ENCODE data around the gene PLEKHD1. TPM values are rescaled to one million over a fixed set of nuclear protein-coding genes. Genes with fewer than 3 reads are reported as not detected.

Gene PLEKHD1
- total and polyA plus RNA-seq, 2 of the 8 experiments (the other 6 are each of a cell fraction or from before 2014, with no cell fraction given): 0.24 to 0.48 TPM

Other genes with a start within 250 kb of the PLEKHD1 start
- 6.0 and 6.3 TPM in 2 replicates for gene GALNT16, start 224.6 kb upstream of the PLEKHD1 start, total RNA-seq (2021; fragmentation: NEBNext Ultra II Directional; extraction: Animal tissue kit (Norgen Biotek cat#: 25700))
- gene GALNT16, start 224.6 kb upstream of the PLEKHD1 start, polyA plus RNA-seq (2011; rRNA removed): 5.4 and 5.9 TPM in 2 replicates
- 447 and 454 TPM in 2 replicates for gene ERH, start 86.4 kb upstream of the PLEKHD1 start, total RNA-seq (2021; fragmentation: NEBNext Ultra II Directional; extraction: Animal tissue kit (Norgen Biotek cat#: 25700))
- gene ERH, start 86.4 kb upstream of the PLEKHD1 start, polyA plus RNA-seq (2011; rRNA removed): 157 and 329 TPM in 2 replicates
- gene SLC39A9, start 86.0 kb upstream of the PLEKHD1 start, total RNA-seq (2021; fragmentation: NEBNext Ultra II Directional; extraction: Animal tissue kit (Norgen Biotek cat#: 25700)): 43.8 and 44.2 TPM in 2 replicates
- 26.6 and 31.0 TPM in 2 replicates for gene SLC39A9, start 86.0 kb upstream of the PLEKHD1 start, polyA plus RNA-seq (2011; rRNA removed)
- 2.8 and 2.9 TPM in 2 replicates for gene CCDC177, start 90.1 kb downstream of the PLEKHD1 start, total RNA-seq (2021; fragmentation: NEBNext Ultra II Directional; extraction: Animal tissue kit (Norgen Biotek cat#: 25700))
- gene CCDC177, start 90.1 kb downstream of the PLEKHD1 start, polyA plus RNA-seq (2011; rRNA removed): 0.62 and 1.4 TPM in 2 replicates
- gene SUSD6, start 126.9 kb downstream of the PLEKHD1 start, total RNA-seq (2021; fragmentation: NEBNext Ultra II Directional; extraction: Animal tissue kit (Norgen Biotek cat#: 25700)): 3.8 and 5.1 TPM in 2 replicates
- 2.9 and 3.0 TPM in 2 replicates for gene SUSD6, start 126.9 kb downstream of the PLEKHD1 start, polyA plus RNA-seq (2011; rRNA removed)